ENCODE data around the gene SMIM27. TPM values are rescaled to one million over a fixed set of nuclear protein-coding genes. Genes with fewer than 3 reads are reported as not detected.
"Not testable (repeated sequence)": the region's sequence is repeated elsewhere in the genome, so short reads cannot be mapped to it uniquely, and the experiment has no call there.

SMIM27 gene
- polyA plus RNA-seq, 1 donor from 2014 or later, result 15.6 TPM

DNA sequence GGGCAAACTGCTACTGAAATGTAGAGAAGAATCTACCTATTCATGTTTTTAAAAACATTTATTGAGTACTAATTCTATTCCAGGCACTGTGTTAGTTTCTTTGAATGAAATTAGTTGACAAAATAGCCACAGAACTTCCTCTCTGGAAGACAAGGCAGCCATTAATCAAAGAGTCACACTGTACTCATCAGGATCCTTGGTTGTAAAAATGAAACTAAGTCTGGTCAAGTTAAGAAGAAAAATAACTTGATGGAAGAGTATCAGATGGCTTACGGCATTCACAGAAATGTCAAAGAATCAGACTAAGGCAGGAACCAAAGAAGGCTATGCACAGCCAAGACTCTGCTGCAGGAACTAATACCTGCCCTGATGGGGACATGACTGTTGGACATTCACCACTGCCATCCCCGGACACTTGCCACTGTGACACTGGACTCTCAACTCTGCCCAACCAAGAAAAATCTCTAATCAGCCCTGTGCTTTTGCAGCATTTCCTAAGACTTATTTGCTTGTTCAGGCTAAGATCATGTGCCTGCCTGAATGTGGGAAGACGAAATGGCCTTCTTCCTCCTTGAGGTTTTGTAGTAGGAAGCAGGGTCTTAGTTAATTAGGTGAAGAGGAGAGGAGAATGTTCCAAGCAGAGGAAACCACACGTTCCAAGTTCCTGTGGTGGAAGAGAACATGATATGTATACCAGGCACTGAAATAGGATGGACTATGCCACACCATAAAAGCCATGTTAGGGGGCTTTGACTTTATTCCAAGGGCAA is 44.2 kb downstream of the SMIM27 start:
- TF ChIP-seq SMC3 (conservative IDR thresholded peaks at IDR 0.05; ENCODE audit: poor library complexity) (no peak), EZH2 (IDR thresholded peaks at IDR 0.05; ENCODE audit: borderline replicate concordance, insufficient read depth, low read length, poor library complexity, severe bottlenecking) (no peak), POLR2AphosphoS5 (IDR thresholded peaks at IDR 0.05) (no peak), RAD21 (conservative IDR thresholded peaks at IDR 0.05) (no peak), MXI1 (conservative IDR thresholded peaks at IDR 0.05; ENCODE audit: poor library complexity, severe bottlenecking) (no peak)
- no peaks in the 10 kb centered on the region for H3K27me3 ChIP-seq (ENCODE audit: insufficient read depth, low read depth, low read length)
- H3K9me2 ChIP-seq (ENCODE audit: insufficient read depth, low read length), result no peaks in the 10 kb centered on the region
- no peak overlapping the region for H3K9ac ChIP-seq (ENCODE audit: low read length)
- no peak overlapping the region for H3K27ac ChIP-seq (ENCODE audit: low read length)
- H3K4me2 ChIP-seq (ENCODE audit: low read length), result no peak overlapping the region
- no peaks in the 10 kb centered on the region for H3F3A ChIP-seq (ENCODE audit: insufficient read depth, low read length, poor library complexity, severe bottlenecking)
- H4K20me1 ChIP-seq (ENCODE audit: insufficient read depth), result no peaks in the 10 kb centered on the region
- H3K79me2 ChIP-seq (replicated peaks; ENCODE audit: insufficient read depth, low read length), result no peaks in the 10 kb centered on the region
- H3K36me3 ChIP-seq (ENCODE audit: insufficient read depth, low read length), result no peaks in the 10 kb centered on the region
- no peaks in the 10 kb centered on the region for H3K9me3 ChIP-seq (ENCODE audit: low read length)
- no peak overlapping the region for H2AFZ ChIP-seq (ENCODE audit: low read depth, low read length)
- no peak overlapping the region for H3K4me3 ChIP-seq (ENCODE audit: low read length)

DNA sequence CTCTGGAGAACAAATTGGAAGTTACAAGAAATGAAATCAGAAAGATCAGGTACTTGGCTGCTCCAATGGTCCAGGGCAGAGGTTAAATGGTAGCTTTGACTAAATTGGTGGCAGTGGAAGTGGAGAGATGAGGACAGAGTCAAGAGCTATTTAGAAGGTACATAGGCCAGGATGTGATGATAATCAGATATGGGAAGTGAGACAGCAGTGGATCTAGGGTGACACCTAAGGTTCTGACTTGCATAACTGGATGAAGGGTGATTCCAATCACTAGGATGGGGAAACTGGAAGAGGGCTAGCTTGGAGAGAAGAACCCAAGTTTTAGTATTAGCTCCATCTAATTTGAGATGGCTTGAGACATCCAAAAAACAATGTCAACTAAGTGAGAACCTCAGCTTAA is 44.8 kb downstream of the SMIM27 start:
- Histone ChIP-seq H3K79me2 (replicated peaks; ENCODE audit: insufficient read depth, low read length) (no peaks in the 10 kb centered on the region), H3K9me3 (ENCODE audit: low read length) (no peaks in the 10 kb centered on the region), H3K9me2 (ENCODE audit: insufficient read depth, low read length) (no peaks in the 10 kb centered on the region), H3K4me3 (ENCODE audit: low read length) (no peak overlapping the region), H4K20me1 (ENCODE audit: insufficient read depth) (no peaks in the 10 kb centered on the region), H3K9ac (ENCODE audit: low read length) (no peak overlapping the region), H3K27ac (ENCODE audit: low read length) (no peak overlapping the region), H3K4me2 (ENCODE audit: low read length) (no peak overlapping the region), H3K36me3 (ENCODE audit: insufficient read depth, low read length) (no peaks in the 10 kb centered on the region), H3F3A (ENCODE audit: insufficient read depth, low read length, poor library complexity, severe bottlenecking) (no peaks in the 10 kb centered on the region), H2AFZ (ENCODE audit: low read depth, low read length) (no peak overlapping the region), H3K27me3 (ENCODE audit: insufficient read depth, low read depth, low read length) (no peaks in the 10 kb centered on the region)
- no peak for TF ChIP-seq EP300 (conservative IDR thresholded peaks at IDR 0.05; ENCODE audit: poor library complexity, severe bottlenecking)
- TF ChIP-seq CTCF (IDR thresholded peaks at IDR 0.05; ENCODE audit: poor library complexity, severe bottlenecking), result no peak
- TF ChIP-seq SMC3 (conservative IDR thresholded peaks at IDR 0.05; ENCODE audit: poor library complexity), result no peak

- H3K27ac ChIP-seq (ENCODE audit: low read length); H3K9me3 ChIP-seq (ENCODE audit: low read length); H3K79me2 ChIP-seq (replicated peaks; ENCODE audit: insufficient read depth, low read length); H4K20me1 ChIP-seq (ENCODE audit: insufficient read depth); H3K27me3 ChIP-seq (ENCODE audit: insufficient read depth, low read depth, low read length); H3K4me3 ChIP-seq (ENCODE audit: low read length); H2AFZ ChIP-seq (ENCODE audit: low read depth, low read length); H3F3A ChIP-seq (ENCODE audit: insufficient read depth, low read length, poor library complexity, severe bottlenecking); H3K4me2 ChIP-seq (ENCODE audit: low read length); H3K9me2 ChIP-seq (ENCODE audit: insufficient read depth, low read length); H3K9ac ChIP-seq (ENCODE audit: low read length); H3K36me3 ChIP-seq (ENCODE audit: insufficient read depth, low read length): not testable (repeated sequence)
These were observed 46.9 kb downstream of the SMIM27 start for GRCh38 chr9:32599021-32599420.

Other genes starting within 250 kb of the SMIM27 start
- gene ACO1, start 167.7 kb upstream of the SMIM27 start, polyA plus RNA-seq, result 16.5 and 17.9 TPM in 2 replicates
- 2.5 and 3.0 TPM in 2 replicates for gene RIGI, start 26.1 kb upstream of the SMIM27 start, polyA plus RNA-seq
- gene TOPORS, start 259 bp downstream of the SMIM27 start, polyA plus RNA-seq, result 18.0 and 18.6 TPM in 2 replicates
- gene NDUFB6, start 20.8 kb downstream of the SMIM27 start, polyA plus RNA-seq, result 131 and 148 TPM in 2 replicates
- not detected in 2 replicates for gene TAF1L, start 83.3 kb downstream of the SMIM27 start, polyA plus RNA-seq
- gene TMEM215, start 231.2 kb downstream of the SMIM27 start, polyA plus RNA-seq, result not detected in 2 replicates

Data from neural cell (in vitro differentiated cells).